MCF 10A (cell line): ENCODE data around the gene TAF1D. TPM values are rescaled to one million over a fixed set of nuclear protein-coding genes. Genes with fewer than 3 reads are reported as not detected.

ENCODE experiments used
- Bru-seq: library from RNA; stranded (reverse); fragments of 400-500 nt; gene quantifications from one replicate; lab custom pipeline; 2021; lab: Mats Ljungman, UMichigan
- BruChase-seq, 2 experiments: library from RNA; stranded (reverse); fragments of 400-500 nt; gene quantifications; one replicate each; lab custom pipeline; 2021; lab: Mats Ljungman, UMichigan
- BruUV-seq: library from RNA; stranded (reverse); fragments of 400-500 nt; replicated peaks from 2 replicates; lab custom pipeline; 2021; lab: Mats Ljungman, UMichigan
- CTCF ChIA-PET: fragments of 300-600 bp; sonication (Branson Sonifier 250); formaldehyde crosslinking; extraction: SDS; loops from one replicate; lab custom pipeline; 2021; ENCODE audit warnings: antibody characterized with exemption, inconsistent platforms; lab: Yijun Ruan, JAX
- POLR2A ChIA-PET: fragments of 300-600, 350-650 bp; sonication (Branson Sonifier 250); formaldehyde crosslinking; extraction: SDS; loops from one replicate; lab custom pipeline; 2020; ENCODE audit warnings: antibody characterized with exemption, inconsistent platforms; lab: Yijun Ruan, JAX
- DNase-seq: peaks from one replicate; pipeline ENCODE4 v3.0.0-alpha.2; 2018; ENCODE audit not compliant: unreplicated experiment
- H3K27ac Mint-ChIP-seq: one replicate; pipeline ENCODE4 v1.8.0; 2022; ENCODE audit warnings: mild to moderate bottlenecking, low read depth, mixed read lengths; ENCODE audit not compliant: unreplicated experiment
- H3K27me3 Mint-ChIP-seq: one replicate; pipeline ENCODE4 v1.8.0; 2022; ENCODE audit warnings: mixed read lengths; ENCODE audit not compliant: insufficient read depth, unreplicated experiment
- H3K36me3 Mint-ChIP-seq: one replicate; pipeline ENCODE4 v1.8.0; 2022; ENCODE audit warnings: mild to moderate bottlenecking, moderate library complexity, mixed read lengths; ENCODE audit not compliant: insufficient read depth, unreplicated experiment
- H3K4me1 Mint-ChIP-seq: one replicate; pipeline ENCODE4 v1.8.0; 2022; ENCODE audit warnings: mixed read lengths; ENCODE audit not compliant: insufficient read depth, unreplicated experiment
- H3K4me3 Mint-ChIP-seq: one replicate; pipeline ENCODE4 v1.8.0; 2022; ENCODE audit warnings: mild to moderate bottlenecking, moderate library complexity, mixed read lengths; ENCODE audit not compliant: unreplicated experiment
- H3K9me3 Mint-ChIP-seq: one replicate; pipeline ENCODE4 v1.8.0; 2022; ENCODE audit warnings: mixed read lengths; ENCODE audit not compliant: unreplicated experiment
- CTCF ChIP-seq: fragments of 200-600 bp; IDR thresholded peaks from one replicate; pipeline ENCODE4 v1.8.0; 2022; ENCODE audit warnings: antibody characterized with exemption, mild to moderate bottlenecking; ENCODE audit not compliant: unreplicated experiment
- intact Hi-C: fragments of 100-400 bp; cut with micrococcal nuclease; formaldehyde crosslinking; loops from 2 replicates; pipeline ENCODE4 v1.14.1; 2022
- long read RNA-seq: library from polyadenylated mRNA; stranded (forward); transcript quantifications from one replicate; pipeline ENCODE4 v2.0.0, GENCODE V29; 2022
- total RNA-seq: library from RNA; stranded (reverse); gene quantifications from 2 replicates; pipeline ENCODE4 v1.2.3, GENCODE V29; 2022

TAF1D gene
- total RNA-seq (165 and 212 TPM in 2 replicates), Bru-seq, nascent RNA (percentile 100 among the genes with signal in this experiment), BruChase-seq, experiment 1, labeled RNA remaining after a 6-hour chase (percentile 92 among the genes with signal in this experiment), BruChase-seq, experiment 2, labeled RNA remaining after a 2-hour chase (percentile 99 among the genes with signal in this experiment)
- long read RNA-seq, partial matches to known transcripts: 16 of 48 reads
- long read RNA-seq, other reads (novel, unspliced or antisense): 25 of 48 reads

- no peaks in the 10 kb centered on the region for H3K27me3 Mint-ChIP-seq
- BruUV-seq: TSS peak; percentile 66
- no peak for TF ChIP-seq CTCF
- peak within 1 kb of the TSS; percentile 98 for H3K4me3 Mint-ChIP-seq
- H3K27ac Mint-ChIP-seq: peak within 1 kb of the TSS; percentile 99
- no peaks in the 10 kb centered on the region for H3K9me3 Mint-ChIP-seq
- DNase-seq: peak; percentile 99
- H3K36me3 Mint-ChIP-seq: peaks cover 68% of the 10 kb centered on the region
- H3K4me1 Mint-ChIP-seq: peaks cover 37% of the 10 kb centered on the region
- CTCF ChIA-PET: interaction anchor here (0.6 to 0.9 kb wide), 4 partner anchors 13 to 700 kb away, joined by 3 to 5 read pairs (median 4); no protein-coding TSS in a partner anchor
- POLR2A ChIA-PET: interaction anchor here (0.5 to 8.9 kb wide), 35 partner anchors 10 to 819 kb away, joined by 3 to 169 read pairs (median 4); partner anchors contain the start of genes CEP295, MED17 and PANX1
- intact Hi-C loops: loop anchor here (1.0 kb wide), 1 partner anchor 43 kb away; the partner anchor contains the start of gene MED17
Observed at GRCh38 chr11:93741094-93741881, at the start of gene TAF1D, which contains the start of gene C11orf54. TAF1D (minus strand) TSS chr11:93741495; CDS start chr11:93739304, 2,191 bp downstream. C11orf54 (plus strand) TSS chr11:93741672; CDS start chr11:93747394, 5,722 bp downstream.

- intact Hi-C loops: loop anchor here (1.0 kb wide), 2 partner anchors 44 to 551 kb away; partner anchors contain the start of genes C11orf54 and TAF1D
- H3K4me1 Mint-ChIP-seq: peaks cover 24% of the 10 kb centered on the region
- H3K27ac Mint-ChIP-seq: peak overlapping the region; percentile 95
- ChIA-PET CTCF (interaction anchor here (0.7 to 1.2 kb wide), 3 partner anchors 17 to 131 kb away, joined by 4 read pairs; no protein-coding TSS in a partner anchor), POLR2A (interaction anchor here (0.7 to 5.5 kb wide), 3 partner anchors 10 to 50 kb away, joined by 3 to 169 read pairs (median 3); partner anchors contain the start of genes C11orf54 and TAF1D)
- no peak for TF ChIP-seq CTCF
- H3K4me3 Mint-ChIP-seq: peak overlapping the region; percentile 84
- peaks cover 28% of the 10 kb centered on the region for H3K36me3 Mint-ChIP-seq
- H3K27me3 Mint-ChIP-seq: no peaks in the 10 kb centered on the region
- H3K9me3 Mint-ChIP-seq: no peaks in the 10 kb centered on the region
- no peak for DNase-seq
- no TSS peak for BruUV-seq
Observed at GRCh38 chr11:93784935-93785360, 43.7 kb upstream of the TAF1D start.

- intact Hi-C loops: loop anchor here (1.0 kb wide), 2 partner anchors 43 to 550 kb away; partner anchors contain the start of genes C11orf54 and TAF1D
- no peaks in the 10 kb centered on the region for H3K27me3 Mint-ChIP-seq
- peak within 1 kb of the TSS; percentile 84 for H3K4me3 Mint-ChIP-seq
- BruUV-seq: TSS peak; percentile 54
- ChIA-PET CTCF (interaction anchor here (0.5 to 1.2 kb wide), 10 partner anchors 8 to 1042 kb away, joined by 3 to 9 read pairs (median 4); no protein-coding TSS in a partner anchor), POLR2A (interaction anchor here (0.6 to 5.5 kb wide), 34 partner anchors 8 to 1283 kb away, joined by 3 to 169 read pairs (median 4); partner anchors contain the start of genes C11orf54, PANX1 and TAF1D)
- DNase-seq: peak; percentile 95
- H3K36me3 Mint-ChIP-seq: peaks cover 22% of the 10 kb centered on the region
- H3K9me3 Mint-ChIP-seq: no peaks in the 10 kb centered on the region
- H3K4me1 Mint-ChIP-seq: peaks cover 24% of the 10 kb centered on the region
- H3K27ac Mint-ChIP-seq: peak within 1 kb of the TSS; percentile 95
- peak; percentile 19 for TF ChIP-seq CTCF
Observed at GRCh38 chr11:93784145-93784934, 43.0 kb upstream of the TAF1D start, which contains the start of gene MED17. MED17 (plus strand) TSS chr11:93784282; CDS start chr11:93784514, 232 bp downstream.
